ENCODE data around the gene PSMB4.

The PSMB4 gene

GRCh38 chr1:151371370-151372057 is 27.9 kb upstream of the PSMB4 start:
- in situ Hi-C loops (cut with MboI; ENCODE audit: low sequenced_read_pairs, unreplicated experiment): no loop called here
- no peak for DNase-seq (ENCODE audit: low spot score)

GRCh38 chr1:151372058-151372934 is 27.1 kb upstream of the PSMB4 start, which contains the start of gene SELENBP1:
Gene SELENBP1 (minus strand): TSS chr1:151372705. CDS start chr1:151372641, 64 bp downstream.
- no peak for DNase-seq (ENCODE audit: low spot score)
- TF ChIP-seq CTCF (IDR thresholded peaks at IDR 0.05; ENCODE audit: borderline replicate concordance, control extremely low read depth, extremely low read depth, insufficient read depth, missing control alignments): no peak
- in situ Hi-C loops (cut with MboI; ENCODE audit: low sequenced_read_pairs, unreplicated experiment): no loop called here

More at GRCh38 chr1:151371370-151372057, 27.9 kb upstream of the PSMB4 start:
- no peak for TF ChIP-seq CTCF (IDR thresholded peaks at IDR 0.05; ENCODE audit: borderline replicate concordance, control extremely low read depth, extremely low read depth, insufficient read depth, missing control alignments)

- in situ Hi-C loops (cut with MboI; ENCODE audit: low sequenced_read_pairs, unreplicated experiment): no loop called here
- no peak for DNase-seq (ENCODE audit: low spot score)
- TF ChIP-seq CTCF (IDR thresholded peaks at IDR 0.05; ENCODE audit: borderline replicate concordance, control extremely low read depth, extremely low read depth, insufficient read depth, missing control alignments): no peak
These were observed 26.2 kb upstream of the PSMB4 start for GRCh38 chr1:151373196-151373595.

GRCh38 chr1:151377150-151377884 is 22.1 kb upstream of the PSMB4 start:
- in situ Hi-C loops (cut with MboI; ENCODE audit: low sequenced_read_pairs, unreplicated experiment): no loop called here
- no peak for DNase-seq (ENCODE audit: low spot score)
- TF ChIP-seq CTCF (IDR thresholded peaks at IDR 0.05; ENCODE audit: borderline replicate concordance, control extremely low read depth, extremely low read depth, insufficient read depth, missing control alignments): no peak

GRCh38 chr1:151384584-151384983 is 14.8 kb upstream of the PSMB4 start:
- in situ Hi-C loops (cut with MboI; ENCODE audit: low sequenced_read_pairs, unreplicated experiment): no loop called here
- no peak for DNase-seq (ENCODE audit: low spot score)

More at GRCh38 chr1:151384584-151384983, 14.8 kb upstream of the PSMB4 start:
- TF ChIP-seq CTCF (IDR thresholded peaks at IDR 0.05; ENCODE audit: borderline replicate concordance, control extremely low read depth, extremely low read depth, insufficient read depth, missing control alignments): no peak
